SK-N-SH (cell line): ENCODE measurements around the gene MNT. TPM values are rescaled to one million over a fixed set of nuclear protein-coding genes. Genes with fewer than 3 reads are reported as not detected.

Experiments used
- CTCF ChIA-PET: fragments of 300-600, 350-600 bp; formaldehyde crosslinking; extraction: SDS; loops from one replicate; lab custom pipeline; 2021; lab: Yijun Ruan, JAX
- POLR2A ChIA-PET: fragments of 350-600 bp; sonication (Branson Sonifier 250); formaldehyde crosslinking; extraction: SDS; loops from one replicate; lab custom pipeline; 2020; ENCODE audit warnings: antibody characterized with exemption, inconsistent platforms; lab: Yijun Ruan, JAX
- DNase-seq: peaks from one replicate; pipeline ENCODE4 v3.0.0; 2012
- H2AFZ ChIP-seq: fragments of 200-600 bp; sonication (generic); 2 replicates; pipeline ENCODE4 v1.8.1; 2016; ENCODE audit warnings: antibody characterized with exemption, mild to moderate bottlenecking, low read depth
- H3F3A ChIP-seq: fragments of 200-600 bp; sonication (generic); replicated peaks from 2 replicates; pipeline ENCODE3; 2016; ENCODE audit warnings: antibody characterized with exemption, mild to moderate bottlenecking; ENCODE audit not compliant: insufficient read depth
- H3K27ac ChIP-seq, 2 experiments: fragments of 200-500 bp in 1 of 2; fragments of 200-600 bp in 1 of 2; sonication (Bioruptor generic) in 1 of 2; sonication (generic), shearing (Covaris generic) in 1 of 2; 2 replicates each; pipeline versions ENCODE4 v1.5.1 to v1.6.1; 2014 to 2016; ENCODE audit warnings: low read depth in 2 of 2, inconsistent platforms in 1 of 2, low read length in 1 of 2, mild to moderate bottlenecking in 1 of 2, mixed read lengths in 1 of 2
- H3K27me3 ChIP-seq: fragments of 200-600 bp; sonication (generic), shearing (Covaris generic); 2 replicates; pipeline ENCODE4 v1.6.1; 2016; ENCODE audit warnings: mixed run types; ENCODE audit not compliant: insufficient read depth
- H3K36me3 ChIP-seq, 2 experiments: fragments of 200-500 bp in 1 of 2; fragments of 200-600 bp in 1 of 2; sonication (Bioruptor generic) in 1 of 2; sonication (generic) in 1 of 2; replicated peaks in 1 of 2; 2 replicates each; pipeline versions ENCODE3 to v1.5.1; 2014 to 2016; ENCODE audit warnings: low read length in 1 of 2, mild to moderate bottlenecking in 1 of 2; ENCODE audit not compliant: insufficient read depth in 2 of 2, control insufficient read depth in 1 of 2
- H3K4me1 ChIP-seq, 2 experiments: fragments of 200-500 bp in 1 of 2; fragments of 200-600 bp in 1 of 2; sonication (Bioruptor generic) in 1 of 2; sonication (generic), shearing (Covaris generic) in 1 of 2; 2 replicates each; pipeline versions ENCODE4 v1.5.1 to v1.6.1; 2014 to 2016; ENCODE audit warnings: low read depth in 1 of 2, low read length in 1 of 2, mixed run types in 1 of 2; ENCODE audit not compliant: insufficient read depth in 2 of 2, control insufficient read depth in 1 of 2
- H3K4me2 ChIP-seq: fragments of 200-600 bp; sonication (generic), shearing (Covaris generic); 2 replicates; pipeline ENCODE4 v1.6.1; 2017; ENCODE audit warnings: mixed run types
- H3K4me3 ChIP-seq, 2 experiments: fragments of 200-500 bp in 1 of 2; fragments of 200-600 bp in 1 of 2; sonication (Bioruptor generic) in 1 of 2; sonication (generic), shearing (Covaris generic) in 1 of 2; 2 replicates each; pipeline versions ENCODE4 v1.5.1 to v1.8.1; 2014 to 2016; ENCODE audit warnings: low read depth in 2 of 2, inconsistent platforms in 1 of 2, low read length in 1 of 2, mild to moderate bottlenecking in 1 of 2, mixed read lengths in 1 of 2, moderate library complexity in 1 of 2
- H3K79me2 ChIP-seq: fragments of 200-600 bp; sonication (generic); 2 replicates; pipeline ENCODE4 v1.8.1; 2017; ENCODE audit warnings: mild to moderate bottlenecking; ENCODE audit not compliant: insufficient read depth
- H3K9ac ChIP-seq: fragments of 200-600 bp; sonication (generic); 2 replicates; pipeline ENCODE4 v1.6.1; 2017; ENCODE audit warnings: mixed run types
- H3K9me2 ChIP-seq: fragments of 200-600 bp; sonication (generic); 2 replicates; pipeline ENCODE4 v1.6.1; 2017; ENCODE audit warnings: mixed run types
- H3K9me3 ChIP-seq: fragments of 200-600 bp; sonication (generic); 2 replicates; pipeline ENCODE4 v1.6.1; 2017; ENCODE audit warnings: mixed run types, mild to moderate bottlenecking, moderate library complexity
- H4K20me1 ChIP-seq: fragments of 200-600 bp; sonication (generic); 2 replicates; pipeline ENCODE4 v1.6.1; 2017; ENCODE audit warnings: mild to moderate bottlenecking, mixed run types; ENCODE audit not compliant: insufficient read depth
- ELF1 ChIP-seq: IDR thresholded peaks from 2 replicates; pipeline ENCODE4 v1.4.0; 2012
- IRF3 ChIP-seq: fragments of 150-350 bp; IDR thresholded peaks from 2 replicates; pipeline ENCODE4 v1.6.1; 2016; ENCODE audit warnings: mild to moderate bottlenecking, low read depth, low read length
- NRF1 ChIP-seq: IDR thresholded peaks from 2 replicates; pipeline ENCODE4 v1.6.1; 2012; ENCODE audit warnings: low read depth, mild to moderate bottlenecking, low read length
- PBX3 ChIP-seq: IDR thresholded peaks from 2 replicates; pipeline ENCODE4; 2012
- POLR2AphosphoS5 ChIP-seq: IDR thresholded peaks from 2 replicates; pipeline ENCODE4 v1.6.1; 2012; ENCODE audit warnings: low read depth, low read length
- RAD21 ChIP-seq: IDR thresholded peaks from 2 replicates; pipeline ENCODE4 v1.6.1; 2012; ENCODE audit warnings: mild to moderate bottlenecking, low read length
- RCOR1 ChIP-seq: fragments of 150-350 bp; IDR thresholded peaks from 2 replicates; pipeline ENCODE4 v1.6.1; 2017; ENCODE audit warnings: antibody characterized with exemption, low read length
- REST ChIP-seq: IDR thresholded peaks from 2 replicates; pipeline ENCODE4 v1.6.1; 2012; ENCODE audit warnings: mild to moderate bottlenecking, low read depth, low read length, moderate library complexity
- RFX5 ChIP-seq: IDR thresholded peaks from 2 replicates; pipeline ENCODE4 v1.6.1; 2012; ENCODE audit warnings: mild to moderate bottlenecking, improper control_type of control experiment, low read length
- RXRA ChIP-seq: IDR thresholded peaks from 2 replicates; pipeline ENCODE4 v1.4.0; 2012; ENCODE audit warnings: low read depth, mild to moderate bottlenecking, borderline replicate concordance
- SIN3A ChIP-seq: IDR thresholded peaks from 2 replicates; pipeline ENCODE4 v1.6.1; 2012; ENCODE audit warnings: low read depth, mild to moderate bottlenecking, low read length, moderate library complexity, borderline replicate concordance
- TAF1 ChIP-seq: IDR thresholded peaks from 2 replicates; pipeline ENCODE4 v1.6.1; 2012; ENCODE audit warnings: low read depth, mild to moderate bottlenecking, low read length, moderate library complexity, borderline replicate concordance
- USF1 ChIP-seq: IDR thresholded peaks from 2 replicates; pipeline ENCODE4 v1.4.0; 2012; ENCODE audit warnings: low read depth, borderline replicate concordance
- ZBTB33 ChIP-seq: IDR thresholded peaks from 2 replicates; pipeline ENCODE4 v1.4.0; 2012; ENCODE audit warnings: low read depth, borderline replicate concordance
- WGBS: methylation state at CpG from one replicate; pipeline ENCODE4 v1.1.6; 2017; ENCODE audit warnings: low lambda C conversion rate; 5-methylcytosine and 5-hydroxymethylcytosine counted together
- polyA plus RNA-seq, 3 experiments: library from polyadenylated mRNA; depleted of rRNA; stranded (reverse); fragments of >200 nt; gene quantifications; 2 replicates each; pipeline ENCODE4 v1.2.3, GENCODE V29; 2012

Gene MNT
- polyA plus RNA-seq, 1 of the 3 experiments (the other 2 are of a cell fraction) = 7.1 TPM

- DNase-seq = no peak
- Histone ChIP-seq H3K9me3 (no peaks in the 10 kb centered on the region), H3F3A (peaks cover 36% of the 10 kb centered on the region), H2AFZ (peak overlapping the region; percentile 49), H4K20me1 (no peaks in the 10 kb centered on the region), H3K4me2 (peak overlapping the region; percentile 67), H3K27me3 (no peaks in the 10 kb centered on the region), H3K79me2 (no peaks in the 10 kb centered on the region), H3K4me3 (no peak overlapping the region), H3K36me3 (no peaks in the 10 kb centered on the region), H3K27ac (peak overlapping the region; percentile 60 to 88), H3K9ac (peak overlapping the region; percentile 41; the same call in 1 of the 2 replicates), H3K4me1 (peaks cover 23 to 37% of the 10 kb centered on the region in 2 experiments; a peak in 3 of 4 replicates), H3K9me2 (no peaks in the 10 kb centered on the region)
- POLR2A ChIA-PET = interaction anchor here (1.0 kb wide), 1 partner anchor 14 kb away, joined by 3 read pairs; no protein-coding TSS in a partner anchor
- no peak for TF ChIP-seq ELF1
- peak; percentile 26; the same call in 1 of the 2 replicates for TF ChIP-seq POLR2AphosphoS5
- peak; percentile 71 for TF ChIP-seq PBX3
- 32% methylated on average over 13 of the region's 15 CpGs for WGBS
- CTCF ChIA-PET = interaction anchor here (1.5 to 27.8 kb wide), 3 partner anchors 9 to 31 kb away, joined by 4 to 654 read pairs (median 71); no protein-coding TSS in a partner anchor
Observed at GRCh38 chr17:2406903-2407790, 6.3 kb upstream of the MNT start.

GRCh38 chr17:2406271-2406902 is 5.5 kb upstream of the MNT start:
- DNase-seq = no peak
- H3K9me3 ChIP-seq = no peaks in the 10 kb centered on the region
- H3K9me2 ChIP-seq = no peaks in the 10 kb centered on the region
- no peaks in the 10 kb centered on the region for H4K20me1 ChIP-seq
- ChIA-PET POLR2A (interaction anchor here (1.0 kb wide), 1 partner anchor 14 kb away, joined by 3 read pairs; no protein-coding TSS in a partner anchor), CTCF (interaction anchor here (1.5 to 27.8 kb wide), 3 partner anchors 10 to 30 kb away, joined by 4 to 654 read pairs (median 71); no protein-coding TSS in a partner anchor)
- 82% methylated on average over 8 of the region's 8 CpGs for WGBS
- no peaks in the 10 kb centered on the region for H3K79me2 ChIP-seq
- no peaks in the 10 kb centered on the region for H3K27me3 ChIP-seq
- H2AFZ ChIP-seq = no peak overlapping the region; the same call in 1 of the 2 replicates
- peak overlapping the region; percentile 51 to 88 for H3K27ac ChIP-seq
- H3K4me2 ChIP-seq = peak overlapping the region; percentile 67
- no peak overlapping the region for H3K4me3 ChIP-seq
- peaks cover 23 to 37% of the 10 kb centered on the region in 2 experiments; a peak in 3 of 4 replicates for H3K4me1 ChIP-seq
- H3K36me3 ChIP-seq = no peaks in the 10 kb centered on the region
- H3F3A ChIP-seq = peaks cover 39% of the 10 kb centered on the region
- H3K9ac ChIP-seq = peak overlapping the region; percentile 41; the same call in 1 of the 2 replicates
- TF ChIP-seq ZBTB33 (no peak), RXRA (no peak), SIN3A (no peak), USF1 (no peak), NRF1 (no peak), REST (no peak), RAD21 (no peak), IRF3 (no peak), TAF1 (no peak), POLR2AphosphoS5 (no peak), RFX5 (no peak), RCOR1 (no peak)
